ENCODE results near the gene TMEM271.
"Not testable (repeated sequence)": the region's sequence is repeated elsewhere in the genome, so short reads cannot be mapped to it uniquely, and the experiment has no call there.

TMEM271 gene

GRCh38 chr4:571838-572572 lies 4.1 kb downstream of the TMEM271 start:
- Histone ChIP-seq H3K4me1 (ENCODE audit: control insufficient read depth, insufficient read depth, low read length) (no peaks in the 10 kb centered on the region), H3K4me3 (ENCODE audit: low read length) (no peak overlapping the region), H3K9ac (ENCODE audit: low read length) (no peak overlapping the region), H3K27ac (ENCODE audit: low read depth, low read length) (no peak overlapping the region), H3K36me3 (ENCODE audit: control insufficient read depth, insufficient read depth, low read length) (no peaks in the 10 kb centered on the region), H3K27me3 (ENCODE audit: control insufficient read depth, insufficient read depth, low read length) (peaks cover 32% of the 10 kb centered on the region)

GRCh38 chr4:570754-571153 lies 5.3 kb downstream of the TMEM271 start:
- Histone ChIP-seq H3K4me3 (ENCODE audit: low read length) (no peak overlapping the region), H3K27me3 (ENCODE audit: control insufficient read depth, insufficient read depth, low read length) (peaks cover 30% of the 10 kb centered on the region), H3K27ac (ENCODE audit: low read depth, low read length) (no peak overlapping the region), H3K9ac (ENCODE audit: low read length) (no peak overlapping the region), H3K36me3 (ENCODE audit: control insufficient read depth, insufficient read depth, low read length) (no peaks in the 10 kb centered on the region), H3K4me1 (ENCODE audit: control insufficient read depth, insufficient read depth, low read length) (no peaks in the 10 kb centered on the region)

- H3K4me3 ChIP-seq (ENCODE audit: low read length), result no peak overlapping the region
- peaks cover 30% of the 10 kb centered on the region for H3K27me3 ChIP-seq (ENCODE audit: control insufficient read depth, insufficient read depth, low read length)
- H3K27ac ChIP-seq (ENCODE audit: low read depth, low read length), result no peak overlapping the region
- H3K4me1 ChIP-seq (ENCODE audit: control insufficient read depth, insufficient read depth, low read length), result no peaks in the 10 kb centered on the region
- no peaks in the 10 kb centered on the region for H3K36me3 ChIP-seq (ENCODE audit: control insufficient read depth, insufficient read depth, low read length)
- H3K9ac ChIP-seq (ENCODE audit: low read length), result no peak overlapping the region
Observed at GRCh38 chr4:569958-570667, 6.0 kb downstream of the TMEM271 start.

- Histone ChIP-seq H3K36me3 (ENCODE audit: control insufficient read depth, insufficient read depth, low read length) (no peaks in the 10 kb centered on the region), H3K9ac (ENCODE audit: low read length) (no peak overlapping the region), H3K27ac (ENCODE audit: low read depth, low read length) (no peak overlapping the region), H3K4me3 (ENCODE audit: low read length) (no peak overlapping the region), H3K4me1 (ENCODE audit: control insufficient read depth, insufficient read depth, low read length) (no peaks in the 10 kb centered on the region), H3K27me3 (ENCODE audit: control insufficient read depth, insufficient read depth, low read length) (peaks cover 21% of the 10 kb centered on the region)
Observed at GRCh38 chr4:568962-569361, 7.1 kb downstream of the TMEM271 start.

- Histone ChIP-seq H3K36me3 (ENCODE audit: control insufficient read depth, insufficient read depth, low read length) (no peaks in the 10 kb centered on the region), H3K27me3 (ENCODE audit: control insufficient read depth, insufficient read depth, low read length) (peaks cover 14% of the 10 kb centered on the region), H3K9ac (ENCODE audit: low read length) (no peak overlapping the region), H3K4me3 (ENCODE audit: low read length) (no peak overlapping the region), H3K4me1 (ENCODE audit: control insufficient read depth, insufficient read depth, low read length) (no peaks in the 10 kb centered on the region), H3K27ac (ENCODE audit: low read depth, low read length) (no peak overlapping the region)
Observed at GRCh38 chr4:568351-568652, 7.8 kb downstream of the TMEM271 start.

- Histone ChIP-seq H3K36me3 (ENCODE audit: control insufficient read depth, insufficient read depth, low read length) (no peaks in the 10 kb centered on the region), H3K27me3 (ENCODE audit: control insufficient read depth, insufficient read depth, low read length) (peaks cover 8% of the 10 kb centered on the region), H3K4me3 (ENCODE audit: low read length) (no peak overlapping the region), H3K27ac (ENCODE audit: low read depth, low read length) (no peak overlapping the region), H3K4me1 (ENCODE audit: control insufficient read depth, insufficient read depth, low read length) (no peaks in the 10 kb centered on the region), H3K9ac (ENCODE audit: low read length) (no peak overlapping the region)
Observed at GRCh38 chr4:567457-568350, 8.4 kb downstream of the TMEM271 start.

- Histone ChIP-seq H3K36me3 (ENCODE audit: control insufficient read depth, insufficient read depth, low read length) (no peaks in the 10 kb centered on the region), H3K9ac (ENCODE audit: low read length) (no peak overlapping the region), H3K27ac (ENCODE audit: low read depth, low read length) (no peak overlapping the region), H3K27me3 (ENCODE audit: control insufficient read depth, insufficient read depth, low read length) (peaks cover under 1% of the 10 kb centered on the region), H3K4me3 (ENCODE audit: low read length) (no peak overlapping the region), H3K4me1 (ENCODE audit: control insufficient read depth, insufficient read depth, low read length) (no peaks in the 10 kb centered on the region)
Observed at GRCh38 chr4:566508-567295, 9.4 kb downstream of the TMEM271 start.

- Histone ChIP-seq H3K4me1 (ENCODE audit: control insufficient read depth, insufficient read depth, low read length) (no peaks in the 10 kb centered on the region), H3K9ac (ENCODE audit: low read length) (no peak overlapping the region), H3K27me3 (ENCODE audit: control insufficient read depth, insufficient read depth, low read length) (no peaks in the 10 kb centered on the region), H3K4me3 (ENCODE audit: low read length) (no peak overlapping the region), H3K27ac (ENCODE audit: low read depth, low read length) (no peak overlapping the region), H3K36me3 (ENCODE audit: control insufficient read depth, insufficient read depth, low read length) (no peaks in the 10 kb centered on the region)
Observed at GRCh38 chr4:566035-566434, 10.1 kb downstream of the TMEM271 start.

- not testable (repeated sequence) for H3K27me3 ChIP-seq (ENCODE audit: control insufficient read depth, insufficient read depth, low read length); H3K9ac ChIP-seq (ENCODE audit: low read length); H3K27ac ChIP-seq (ENCODE audit: low read depth, low read length); H3K4me3 ChIP-seq (ENCODE audit: low read length); H3K36me3 ChIP-seq (ENCODE audit: control insufficient read depth, insufficient read depth, low read length); H3K4me1 ChIP-seq (ENCODE audit: control insufficient read depth, insufficient read depth, low read length)
Observed at GRCh38 chr4:565614-566013, 10.5 kb downstream of the TMEM271 start.

GRCh38 chr4:562458-562857 lies 13.6 kb downstream of the TMEM271 start:
- H3K36me3 ChIP-seq (ENCODE audit: control insufficient read depth, insufficient read depth, low read length); H3K27me3 ChIP-seq (ENCODE audit: control insufficient read depth, insufficient read depth, low read length); H3K27ac ChIP-seq (ENCODE audit: low read depth, low read length); H3K4me1 ChIP-seq (ENCODE audit: control insufficient read depth, insufficient read depth, low read length); H3K9ac ChIP-seq (ENCODE audit: low read length); H3K4me3 ChIP-seq (ENCODE audit: low read length): not testable (repeated sequence)

- Histone ChIP-seq H3K27me3 (ENCODE audit: control insufficient read depth, insufficient read depth, low read length) (peaks cover 3% of the 10 kb centered on the region), H3K36me3 (ENCODE audit: control insufficient read depth, insufficient read depth, low read length) (no peaks in the 10 kb centered on the region), H3K4me1 (ENCODE audit: control insufficient read depth, insufficient read depth, low read length) (no peaks in the 10 kb centered on the region), H3K9ac (ENCODE audit: low read length) (no peak overlapping the region), H3K27ac (ENCODE audit: low read depth, low read length) (no peak overlapping the region), H3K4me3 (ENCODE audit: low read length) (no peak overlapping the region)
Observed at GRCh38 chr4:561426-561825, 14.7 kb downstream of the TMEM271 start.

- Histone ChIP-seq H3K36me3 (ENCODE audit: control insufficient read depth, insufficient read depth, low read length) (no peaks in the 10 kb centered on the region), H3K27me3 (ENCODE audit: control insufficient read depth, insufficient read depth, low read length) (peaks cover 3% of the 10 kb centered on the region), H3K9ac (ENCODE audit: low read length) (no peak overlapping the region), H3K27ac (ENCODE audit: low read depth, low read length) (no peak overlapping the region), H3K4me3 (ENCODE audit: low read length) (no peak overlapping the region), H3K4me1 (ENCODE audit: control insufficient read depth, insufficient read depth, low read length) (no peaks in the 10 kb centered on the region)
Observed at GRCh38 chr4:560731-561291, 15.3 kb downstream of the TMEM271 start.

Measured in rectal smooth muscle tissue (tissue), 1 donor.